Measurements from ENCODE around the gene GLRA1.

DNA sequence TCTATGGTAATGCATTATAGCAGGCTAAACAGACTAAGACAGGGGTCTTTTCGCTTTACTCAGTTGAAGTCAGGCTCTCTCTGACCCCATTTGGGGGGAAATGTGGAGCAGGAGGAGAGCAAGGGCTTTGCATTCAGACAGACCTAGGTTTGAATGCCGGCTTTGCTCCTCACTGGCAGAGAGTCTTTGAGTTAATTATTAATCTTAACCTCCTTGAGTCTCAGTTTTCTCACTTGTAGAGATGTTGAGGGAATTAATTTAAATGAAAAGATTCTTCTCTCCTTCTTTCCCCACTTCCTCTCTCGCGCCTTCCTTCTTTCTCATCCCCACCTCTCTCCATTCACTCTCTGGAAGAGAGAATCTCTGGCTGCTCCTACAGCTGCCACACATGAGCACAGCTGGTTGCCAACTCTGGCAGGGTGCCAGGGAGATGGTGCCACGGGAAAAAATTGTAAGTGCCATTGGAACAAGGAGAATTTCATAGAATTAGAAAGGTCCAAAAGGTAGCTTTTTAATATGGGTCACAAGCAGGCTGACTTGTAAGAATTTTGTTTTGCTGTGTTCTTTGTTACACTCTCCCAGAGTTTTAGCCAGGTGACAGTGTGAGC lies 25.2 kb upstream of the GLRA1 start:
- TF ChIP-seq, protein P1, sequence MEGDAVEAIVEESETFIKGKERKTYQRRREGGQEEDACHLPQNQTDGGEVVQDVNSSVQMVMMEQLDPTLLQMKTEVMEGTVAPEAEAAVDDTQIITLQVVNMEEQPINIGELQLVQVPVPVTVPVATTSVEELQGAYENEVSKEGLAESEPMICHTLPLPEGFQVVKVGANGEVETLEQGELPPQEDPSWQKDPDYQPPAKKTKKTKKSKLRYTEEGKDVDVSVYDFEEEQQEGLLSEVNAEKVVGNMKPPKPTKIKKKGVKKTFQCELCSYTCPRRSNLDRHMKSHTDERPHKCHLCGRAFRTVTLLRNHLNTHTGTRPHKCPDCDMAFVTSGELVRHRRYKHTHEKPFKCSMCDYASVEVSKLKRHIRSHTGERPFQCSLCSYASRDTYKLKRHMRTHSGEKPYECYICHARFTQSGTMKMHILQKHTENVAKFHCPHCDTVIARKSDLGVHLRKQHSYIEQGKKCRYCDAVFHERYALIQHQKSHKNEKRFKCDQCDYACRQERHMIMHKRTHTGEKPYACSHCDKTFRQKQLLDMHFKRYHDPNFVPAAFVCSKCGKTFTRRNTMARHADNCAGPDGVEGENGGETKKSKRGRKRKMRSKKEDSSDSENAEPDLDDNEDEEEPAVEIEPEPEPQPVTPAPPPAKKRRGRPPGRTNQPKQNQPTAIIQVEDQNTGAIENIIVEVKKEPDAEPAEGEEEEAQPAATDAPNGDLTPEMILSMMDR (IDR thresholded peaks at IDR 0.05; ENCODE audit: low read depth, low read length), result no peak
- TF ChIP-seq, protein P2, sequence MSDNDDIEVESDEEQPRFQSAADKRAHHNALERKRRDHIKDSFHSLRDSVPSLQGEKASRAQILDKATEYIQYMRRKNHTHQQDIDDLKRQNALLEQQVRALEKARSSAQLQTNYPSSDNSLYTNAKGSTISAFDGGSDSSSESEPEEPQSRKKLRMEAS (IDR thresholded peaks at IDR 0.05; ENCODE audit: low read depth, low read length), result no peak
- TF ChIP-seq POLR2A (IDR thresholded peaks at IDR 0.05; ENCODE audit: extremely low read depth, insufficient read length), result no peak
- no peak for TF ChIP-seq MYC (IDR thresholded peaks at IDR 0.05; ENCODE audit: low read depth, low read length)
